Stimulated activated CD8-positive, alpha-beta memory T cell treated with anti-CD3 and anti-CD28 coated beads, Interleukin-15, amount 100 ng/mL, for 48 hours (primary cell): Measurements from ENCODE around the gene CASP1.
"Not testable (repeated sequence)": the region's sequence is repeated elsewhere in the genome, so short reads cannot be mapped to it uniquely, and the experiment has no call there.

Source experiments
- DNase-seq, 2 donors: peaks; one replicate each; pipeline ENCODE4 v3.0.0-alpha.2; 2020; ENCODE audit warnings: low read depth in 2 of 2

Gene CASP1

GRCh38 chr11:105034813-105035620 lies at the start of gene CASP1:
CASP1 (minus strand) TSS chr11:105035144; CDS start chr11:105035113, 31 bp downstream.
- DNase-seq: no peak

GRCh38 chr11:105081412-105082150 lies 46.6 kb upstream of the CASP1 start:
- no peak for DNase-seq

GRCh38 chr11:105080171-105080906 lies 45.4 kb upstream of the CASP1 start:
- DNase-seq: not testable (repeated sequence)

GRCh38 chr11:105078283-105078682 lies 43.3 kb upstream of the CASP1 start:
- DNase-seq: no peak

GRCh38 chr11:105077141-105077790 lies 42.3 kb upstream of the CASP1 start:
- DNase-seq: not testable (repeated sequence)

- no peak for DNase-seq
Observed at GRCh38 chr11:105074166-105074530, 39.2 kb upstream of the CASP1 start.

- no peak for DNase-seq
Observed at GRCh38 chr11:105073456-105074165, 38.7 kb upstream of the CASP1 start.

GRCh38 chr11:105072080-105072479 lies 37.1 kb upstream of the CASP1 start:
- not testable (repeated sequence) for DNase-seq

- no peak for DNase-seq
Observed at GRCh38 chr11:105071089-105071732, 36.3 kb upstream of the CASP1 start.

GRCh38 chr11:105070306-105070705 lies 35.4 kb upstream of the CASP1 start:
- DNase-seq: no peak

GRCh38 chr11:105069749-105070148 lies 34.8 kb upstream of the CASP1 start:
- not testable (repeated sequence) for DNase-seq

- not testable (repeated sequence) for DNase-seq
Observed at GRCh38 chr11:105063245-105063941, 28.4 kb upstream of the CASP1 start.

GRCh38 chr11:105057432-105057831 lies 22.5 kb upstream of the CASP1 start:
- DNase-seq: no peak

- DNase-seq: no peak
Observed at GRCh38 chr11:105056446-105056845, 21.5 kb upstream of the CASP1 start.

GRCh38 chr11:105054723-105055493 lies 20.0 kb upstream of the CASP1 start:
- DNase-seq: no peak

GRCh38 chr11:105052487-105052886 lies 17.5 kb upstream of the CASP1 start:
- no peak for DNase-seq

- no peak for DNase-seq
Observed at GRCh38 chr11:105051559-105051958, 16.6 kb upstream of the CASP1 start.

GRCh38 chr11:105049481-105049880 lies 14.5 kb upstream of the CASP1 start:
- no peak for DNase-seq

GRCh38 chr11:105046898-105047579 lies 12.1 kb upstream of the CASP1 start:
- no peak for DNase-seq
